ENCODE measurements around the gene GIPC2. TPM values are rescaled to one million over a fixed set of nuclear protein-coding genes. Genes with fewer than 3 reads are reported as not detected.
"Not testable (repeated sequence)": the region's sequence is repeated elsewhere in the genome, so short reads cannot be mapped to it uniquely, and the experiment has no call there.

GIPC2 gene
- total and polyA plus RNA-seq, 12 donors, result 10.6 to 53.4 (median 32.5) TPM

DNA sequence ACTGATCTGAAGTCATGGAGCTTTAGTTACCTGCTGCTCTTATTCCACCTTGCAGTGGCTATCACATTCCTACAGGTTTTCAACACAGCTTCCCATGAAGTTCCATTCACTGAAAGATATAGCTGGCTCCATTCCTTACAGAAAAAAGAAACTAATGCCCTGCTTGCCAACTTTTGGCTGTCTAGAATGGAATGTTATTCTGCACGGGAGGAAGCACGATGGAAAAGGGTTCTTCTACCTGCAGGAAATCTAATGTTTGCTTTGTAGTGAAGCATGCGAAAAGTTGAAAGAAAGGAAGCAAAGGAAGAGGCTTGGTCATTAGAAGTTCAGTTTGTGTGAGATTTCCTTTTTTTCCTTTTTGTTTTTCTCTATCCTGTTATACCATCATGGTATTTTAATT lies 32.6 kb downstream of the GIPC2 start:
- WGBS, 4 donors, result 40 to 55% (median 49%) methylated on average over 3 of the region's 3 CpGs
- peak overlapping the region in 2 of 5 donors; percentile 11 to 31 for H3K27ac ChIP-seq

DNA sequence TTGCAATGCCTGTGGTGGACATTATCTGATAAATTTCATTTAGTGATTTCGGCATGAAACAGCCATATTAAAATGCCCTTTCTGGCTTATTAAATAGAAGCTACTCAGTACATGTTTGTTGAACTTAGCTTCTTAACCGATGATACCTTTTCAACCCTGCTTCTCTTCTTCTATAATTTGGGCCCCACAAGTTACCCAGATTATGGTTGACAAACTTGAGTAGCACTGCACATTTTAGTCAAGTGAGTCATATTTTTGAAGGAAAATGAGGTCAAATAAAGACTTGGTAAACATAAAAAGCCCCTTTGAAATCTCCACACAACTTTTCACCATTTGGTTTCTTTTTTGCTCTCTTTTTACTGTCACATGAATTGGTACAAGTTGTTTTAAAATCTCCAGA lies 33.8 kb downstream of the GIPC2 start:
- no peak for DNase-seq
- intact Hi-C loops (cut with DNase I), result no loop called here
- Histone ChIP-seq H3K9me3 (replicated peaks in 1 of 3) (no peaks in the 10 kb centered on the region), H3K4me3 (no peak overlapping the region), H3K27ac (peak overlapping the region in 3 of 5 donors; percentile 31 to 82 (median 50)), H3K27me3 (no peaks in the 10 kb centered on the region), H3K4me1 (replicated peaks in 1 of 2) (peaks cover 17 to 23% of the 10 kb centered on the region in 2 donors), H3K36me3 (replicated peaks in 1 of 2) (no peaks in the 10 kb centered on the region)
- WGBS, 4 donors, result 78 to 92% (median 79%) methylated on average over 2 of the region's 2 CpGs
- no peak for TF ChIP-seq POLR2A (IDR thresholded peaks at IDR 0.05)
- TF ChIP-seq, protein P1, sequence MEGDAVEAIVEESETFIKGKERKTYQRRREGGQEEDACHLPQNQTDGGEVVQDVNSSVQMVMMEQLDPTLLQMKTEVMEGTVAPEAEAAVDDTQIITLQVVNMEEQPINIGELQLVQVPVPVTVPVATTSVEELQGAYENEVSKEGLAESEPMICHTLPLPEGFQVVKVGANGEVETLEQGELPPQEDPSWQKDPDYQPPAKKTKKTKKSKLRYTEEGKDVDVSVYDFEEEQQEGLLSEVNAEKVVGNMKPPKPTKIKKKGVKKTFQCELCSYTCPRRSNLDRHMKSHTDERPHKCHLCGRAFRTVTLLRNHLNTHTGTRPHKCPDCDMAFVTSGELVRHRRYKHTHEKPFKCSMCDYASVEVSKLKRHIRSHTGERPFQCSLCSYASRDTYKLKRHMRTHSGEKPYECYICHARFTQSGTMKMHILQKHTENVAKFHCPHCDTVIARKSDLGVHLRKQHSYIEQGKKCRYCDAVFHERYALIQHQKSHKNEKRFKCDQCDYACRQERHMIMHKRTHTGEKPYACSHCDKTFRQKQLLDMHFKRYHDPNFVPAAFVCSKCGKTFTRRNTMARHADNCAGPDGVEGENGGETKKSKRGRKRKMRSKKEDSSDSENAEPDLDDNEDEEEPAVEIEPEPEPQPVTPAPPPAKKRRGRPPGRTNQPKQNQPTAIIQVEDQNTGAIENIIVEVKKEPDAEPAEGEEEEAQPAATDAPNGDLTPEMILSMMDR (IDR thresholded peaks at IDR 0.05), result no peak

More for the DNA sequence above, 32.6 kb downstream of the GIPC2 start:
- no peak overlapping the region for H3K4me3 ChIP-seq
- H3K36me3 ChIP-seq (replicated peaks in 1 of 2), result no peaks in the 10 kb centered on the region
- intact Hi-C loops (cut with DNase I), result no loop called here
- no peaks in the 10 kb centered on the region for H3K27me3 ChIP-seq
- H3K4me1 ChIP-seq (replicated peaks in 1 of 2), result peaks cover 17 to 23% of the 10 kb centered on the region in 2 donors
- no peak for TF ChIP-seq POLR2A (IDR thresholded peaks at IDR 0.05)
- TF ChIP-seq, protein P1 (IDR thresholded peaks at IDR 0.05), result no peak
- no peak for DNase-seq
- no peaks in the 10 kb centered on the region for H3K9me3 ChIP-seq (replicated peaks in 1 of 3)

DNA sequence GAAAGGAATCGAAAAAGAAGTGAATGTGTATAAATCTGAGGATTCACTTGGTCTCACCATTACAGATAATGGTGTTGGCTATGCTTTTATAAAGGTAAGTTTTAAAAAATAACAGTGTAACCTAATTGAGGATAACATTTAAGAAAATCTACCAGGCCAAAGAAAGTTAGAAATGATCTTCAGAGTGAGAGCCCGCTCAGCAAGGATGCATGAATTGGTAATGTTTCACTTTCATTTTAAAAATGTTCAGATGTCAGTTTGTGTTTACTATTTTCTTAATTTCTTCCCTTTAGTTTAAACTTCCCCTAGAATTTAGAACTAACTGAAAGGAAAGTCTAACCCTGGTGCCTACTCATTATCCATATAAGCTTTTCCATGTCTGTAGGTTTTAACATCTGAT lies 35.0 kb downstream of the GIPC2 start:
- 75 to 87% (median 83%) methylated on average over 2 of the region's 2 CpGs for WGBS, 4 donors
- peak overlapping the region in 1 of 4 donors; percentile 17 for H3K4me3 ChIP-seq
- no peaks in the 10 kb centered on the region for H3K27me3 ChIP-seq
- H3K36me3 ChIP-seq (replicated peaks in 1 of 2), result no peaks in the 10 kb centered on the region
- intact Hi-C loops (cut with DNase I), result no loop called here
- no peaks in the 10 kb centered on the region for H3K9me3 ChIP-seq (replicated peaks in 1 of 3)
- no peak for DNase-seq
- TF ChIP-seq, protein P1 (IDR thresholded peaks at IDR 0.05), result no peak
- TF ChIP-seq POLR2A (IDR thresholded peaks at IDR 0.05), result no peak
- H3K27ac ChIP-seq, result peak overlapping the region in 1 of 5 donors; percentile 82
- H3K4me1 ChIP-seq (replicated peaks in 1 of 2), result peaks cover 17 to 23% of the 10 kb centered on the region in 2 donors

DNA sequence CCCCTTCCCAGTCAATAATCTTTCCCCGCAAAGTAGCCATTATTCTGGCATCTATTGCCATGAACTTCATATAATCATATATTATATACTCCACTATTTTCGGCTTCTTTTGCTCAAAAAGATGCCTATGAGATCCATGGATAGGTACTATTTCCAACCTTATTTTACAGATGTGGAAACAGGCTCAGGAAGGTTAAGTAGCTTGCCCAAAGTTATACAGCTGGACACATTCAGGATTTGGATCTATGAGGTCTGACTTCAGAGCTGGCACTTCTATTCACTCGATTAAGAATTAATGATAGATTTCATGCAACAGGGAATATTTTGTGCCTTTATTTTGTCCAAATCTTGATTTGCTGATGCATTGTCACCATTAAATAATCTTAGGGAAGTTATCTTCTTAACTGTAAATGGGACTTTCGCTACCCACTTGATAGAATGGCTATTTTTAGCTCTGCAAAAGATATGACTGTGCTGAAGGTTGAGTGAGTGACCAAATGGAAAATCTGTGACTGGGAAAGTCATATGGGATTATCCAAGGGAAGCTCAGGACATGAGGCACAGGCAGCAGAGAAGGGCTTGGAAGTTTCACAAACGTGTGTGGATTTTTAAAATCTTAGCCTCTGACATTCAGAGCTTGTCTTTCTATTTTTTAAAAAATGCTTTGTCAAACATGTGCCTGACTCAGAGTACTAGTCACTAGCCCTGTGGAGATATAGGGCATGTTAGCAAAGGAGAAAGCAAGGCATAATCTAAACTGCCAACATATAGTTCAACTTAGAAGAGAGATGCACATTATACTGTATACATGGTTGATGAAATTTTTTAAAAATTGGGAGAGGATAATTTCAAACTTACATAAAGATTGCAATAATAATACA lies 36.5 kb downstream of the GIPC2 start:
- 64 to 75% (median 66%) methylated on average over 5 of the region's 5 CpGs for WGBS, 4 donors
- peak in 1 of 2 donors; percentile 58 for TF ChIP-seq POLR2A (IDR thresholded peaks at IDR 0.05)
- TF ChIP-seq, protein P1 (IDR thresholded peaks at IDR 0.05), result no peak

DNA sequence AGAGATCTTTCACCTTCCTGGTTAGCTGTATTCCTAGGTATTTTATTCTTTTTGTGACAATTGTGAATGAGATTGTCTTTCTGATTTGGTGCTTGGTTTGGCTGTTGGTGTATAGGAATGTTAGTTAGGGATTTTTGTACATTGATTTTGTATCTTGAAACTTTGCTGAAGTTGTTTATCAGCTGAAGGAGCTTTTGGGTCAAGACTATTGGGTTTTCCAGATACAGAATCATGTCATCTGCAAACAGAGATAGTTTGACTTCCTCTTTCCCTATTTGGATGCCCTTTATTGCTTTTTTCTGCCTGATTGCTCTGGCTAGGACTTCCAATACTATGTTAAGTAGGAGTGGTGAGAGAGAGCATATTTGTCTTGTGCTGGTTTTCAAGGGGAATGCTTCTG lies 38.9 kb downstream of the GIPC2 start:
- H3K36me3 ChIP-seq (replicated peaks in 1 of 2); intact Hi-C loops (cut with DNase I); H3K4me3 ChIP-seq; H3K9me3 ChIP-seq (replicated peaks in 1 of 3); H3K27me3 ChIP-seq; DNase-seq; H3K27ac ChIP-seq: not testable (repeated sequence)
- H3K4me1 ChIP-seq (replicated peaks in 1 of 2), result peaks cover 6 to 16% of the 10 kb centered on the region in 2 donors

More for the DNA sequence above, 36.5 kb downstream of the GIPC2 start:
- no peaks in the 10 kb centered on the region for H3K9me3 ChIP-seq (replicated peaks in 1 of 3)
- intact Hi-C loops (cut with DNase I), result no loop called here
- no peak overlapping the region for H3K4me3 ChIP-seq
- peaks cover 17 to 23% of the 10 kb centered on the region in 2 donors for H3K4me1 ChIP-seq (replicated peaks in 1 of 2)
- H3K36me3 ChIP-seq (replicated peaks in 1 of 2), result no peaks in the 10 kb centered on the region
- peak overlapping the region; percentile 39 to 83 (median 75) for H3K27ac ChIP-seq
- DNase-seq, result peak in 5 of 7 donors; percentile 28 to 71 (median 53)
- H3K27me3 ChIP-seq, result no peaks in the 10 kb centered on the region

Data from adrenal gland (tissue), 12 donors.